Activated CD4-positive, alpha-beta T cell treated with anti-CD3 and anti-CD28 coated beads, Interleukin-2, amount 50 U/mL, for 48 hours (primary cell): ENCODE data around the gene DISC1.
A peak's percentile ranks its signal among the peaks of the same experiment; 100 is the strongest.

Source experiments
- DNase-seq, 2 experiments: peaks; one replicate each; pipeline ENCODE4 v3.0.0-alpha.2; 2020

Gene DISC1

GRCh38 chr1:232020352-232020751, 393.8 kb downstream of the DISC1 start:
- no peak for DNase-seq

- DNase-seq = no peak
Measured at GRCh38 chr1:232029315-232029714, 402.7 kb downstream of the DISC1 start.

GRCh38 chr1:232031156-232031555, 404.6 kb downstream of the DISC1 start:
- DNase-seq = no peak

- no peak for DNase-seq
Measured at GRCh38 chr1:232033285-232033684, 406.7 kb downstream of the DISC1 start.

GRCh38 chr1:232034556-232034955, 408.0 kb downstream of the DISC1 start:
- DNase-seq = no peak

GRCh38 chr1:232036181-232036933, 409.8 kb downstream of the DISC1 start:
- no peak for DNase-seq

- DNase-seq = no peak
Measured at GRCh38 chr1:232037774-232038388, 411.3 kb downstream of the DISC1 start.

GRCh38 chr1:232038706-232039677, 412.4 kb downstream of the DISC1 start:
- no peak for DNase-seq

GRCh38 chr1:232040260-232040659, 413.7 kb downstream of the DISC1 start:
- DNase-seq = no peak

GRCh38 chr1:232044728-232045127, 418.1 kb downstream of the DISC1 start:
- DNase-seq = no peak

- DNase-seq = no peak
Measured at GRCh38 chr1:232045139-232045994, 418.8 kb downstream of the DISC1 start.

- peak; percentile 5 to 25 for DNase-seq
Measured at GRCh38 chr1:232046451-232047306, 420.1 kb downstream of the DISC1 start.

- no peak for DNase-seq
Measured at GRCh38 chr1:232047473-232047872, 420.9 kb downstream of the DISC1 start.

GRCh38 chr1:232048481-232048880, 421.9 kb downstream of the DISC1 start:
- no peak for DNase-seq

- no peak for DNase-seq
Measured at GRCh38 chr1:232049335-232049734, 422.7 kb downstream of the DISC1 start.

- DNase-seq = no peak
Measured at GRCh38 chr1:232057217-232057895, 430.8 kb downstream of the DISC1 start.

GRCh38 chr1:232057896-232058274, 431.3 kb downstream of the DISC1 start:
- DNase-seq = no peak

GRCh38 chr1:232059726-232060374, 433.3 kb downstream of the DISC1 start:
- DNase-seq = no peak

- no peak for DNase-seq
Measured at GRCh38 chr1:232062967-232063366, 436.4 kb downstream of the DISC1 start.

- no peak for DNase-seq
Measured at GRCh38 chr1:232066521-232066920, 439.9 kb downstream of the DISC1 start.
